ENCODE measurements around the gene NR1D1. TPM values are rescaled to one million over a fixed set of nuclear protein-coding genes. Genes with fewer than 3 reads are reported as not detected.
A peak's percentile ranks its signal among the peaks of the same experiment; 100 is the strongest.

NR1D1 gene
- total RNA-seq, 1 donor from 2014 or later, result 20.1 TPM

- H3K27ac ChIP-seq, result no peak overlapping the region
- no peak overlapping the region for H3K4me3 ChIP-seq
- H3K36me3 ChIP-seq, result peaks cover 83% of the 10 kb centered on the region
- TF ChIP-seq CTCF (IDR thresholded peaks at IDR 0.05), result no peak
- H3K27me3 ChIP-seq (ENCODE audit: low read depth), result no peaks in the 10 kb centered on the region
- DNase-seq (no peak), ATAC-seq (no peak)
- intact Hi-C loops (cut with DNase I), result no loop called here
- no peaks in the 10 kb centered on the region for H3K9me3 ChIP-seq
- H3K4me1 ChIP-seq, result peaks cover 15% of the 10 kb centered on the region
Measured at GRCh38 chr17:40134184-40134583, 33.8 kb upstream of the NR1D1 start.

GRCh38 chr17:40130352-40131042 lies 30.1 kb upstream of the NR1D1 start:
- intact Hi-C loops (cut with DNase I), result no loop called here
- DNase-seq (peak; percentile 59), ATAC-seq (peak; percentile 89 to 93)
- no peaks in the 10 kb centered on the region for H3K27me3 ChIP-seq (ENCODE audit: low read depth)
- H3K27ac ChIP-seq, result peak overlapping the region; percentile 64
- H3K4me1 ChIP-seq, result peaks cover 15% of the 10 kb centered on the region
- no peak for TF ChIP-seq CTCF (IDR thresholded peaks at IDR 0.05)
- no peak overlapping the region for H3K4me3 ChIP-seq
- H3K36me3 ChIP-seq, result peaks cover 100% of the 10 kb centered on the region
- no peaks in the 10 kb centered on the region for H3K9me3 ChIP-seq

- Histone ChIP-seq H3K9me3 (no peaks in the 10 kb centered on the region), H3K27me3 (ENCODE audit: low read depth) (no peaks in the 10 kb centered on the region), H3K4me1 (peaks cover 25% of the 10 kb centered on the region), H3K27ac (peak overlapping the region; percentile 24), H3K4me3 (no peak overlapping the region), H3K36me3 (peaks cover 95% of the 10 kb centered on the region)
- ATAC-seq (no peak), DNase-seq (no peak)
- intact Hi-C loops (cut with DNase I), result no loop called here
- no peak for TF ChIP-seq CTCF (IDR thresholded peaks at IDR 0.05)
Measured at GRCh38 chr17:40129498-40129897, 29.1 kb upstream of the NR1D1 start.

DNA sequence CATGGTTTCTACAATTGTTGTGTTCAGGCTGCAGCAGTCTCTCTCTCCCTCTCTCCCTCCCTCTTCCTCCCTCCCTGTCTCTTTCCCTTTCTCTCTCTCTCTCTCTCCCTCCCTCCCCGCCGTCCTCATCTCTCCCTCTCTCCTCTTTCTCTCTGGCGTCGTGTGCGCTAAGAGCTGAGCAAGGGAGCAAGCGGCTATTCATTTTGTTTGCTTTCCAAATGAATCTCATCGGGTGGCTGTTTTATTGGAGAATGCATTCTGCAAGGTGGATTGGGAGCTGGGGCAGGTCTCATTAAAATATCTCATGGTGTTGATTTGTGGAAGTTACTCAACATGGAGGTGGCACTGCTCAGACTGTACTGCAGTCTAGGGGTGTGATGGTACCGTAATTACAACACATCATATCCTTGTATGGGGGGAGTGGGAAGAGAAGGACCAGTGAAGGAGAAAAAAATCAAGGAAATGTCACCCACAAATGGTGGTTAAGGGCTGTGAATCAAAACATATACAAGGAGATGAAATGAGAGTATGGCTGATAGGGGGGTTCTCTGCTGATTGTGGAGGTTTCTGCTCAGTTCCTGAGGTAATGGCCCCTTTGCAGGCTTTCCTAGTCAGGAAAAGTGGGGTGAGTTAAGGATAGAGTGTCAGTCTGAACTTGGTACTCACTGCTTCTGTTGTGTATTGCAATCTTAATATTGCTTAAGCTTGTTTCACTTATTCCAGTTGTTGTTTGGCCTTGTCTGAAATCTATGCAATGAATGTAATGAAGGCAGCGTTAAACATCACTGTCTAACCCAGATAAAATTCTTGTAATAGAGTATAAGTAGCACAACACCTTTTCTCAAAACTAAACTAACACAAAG lies 24.1 kb upstream of the NR1D1 start:
- Histone ChIP-seq H3K4me3 (peak overlapping the region; percentile 92), H3K27ac (peak overlapping the region; percentile 95), H3K4me1 (peaks cover 28% of the 10 kb centered on the region), H3K36me3 (peaks cover 45% of the 10 kb centered on the region), H3K27me3 (ENCODE audit: low read depth) (no peaks in the 10 kb centered on the region), H3K9me3 (no peaks in the 10 kb centered on the region)
- no peak for DNase-seq
- TF ChIP-seq CTCF (IDR thresholded peaks at IDR 0.05), result no peak
- ATAC-seq, result no peak
- intact Hi-C loops (cut with DNase I), result no loop called here

GRCh38 chr17:40123811-40124114 lies 23.4 kb upstream of the NR1D1 start:
- peaks cover 28% of the 10 kb centered on the region for H3K4me1 ChIP-seq
- intact Hi-C loops (cut with DNase I), result no loop called here
- H3K9me3 ChIP-seq, result no peaks in the 10 kb centered on the region
- no peak for ATAC-seq
- TF ChIP-seq CTCF (IDR thresholded peaks at IDR 0.05), result no peak
- peaks cover 37% of the 10 kb centered on the region for H3K36me3 ChIP-seq
- H3K27ac ChIP-seq, result peak overlapping the region; percentile 95
- H3K4me3 ChIP-seq, result peak overlapping the region; percentile 92
- DNase-seq, result no peak
- H3K27me3 ChIP-seq (ENCODE audit: low read depth), result no peaks in the 10 kb centered on the region

Measured in lower lobe of right lung (tissue), 2 donors.